Pancreas (tissue), 10 donors: ENCODE measurements around the gene TOX2. TPM values are rescaled to one million over a fixed set of nuclear protein-coding genes. Genes with fewer than 3 reads are reported as not detected.

Experiments
- ATAC-seq, 4 donors: fragments of 200-7000 bp; cut with Tn5 transposase; one replicate each; pipeline versions ENCODE4 v1.8.0 to v1.9.1; 2020; ENCODE audit warnings: mild to moderate bottlenecking in 4 of 4, moderate library complexity in 4 of 4
- DNase-seq, 6 donors: peaks; one replicate each; pipeline ENCODE4 v3.0.0-alpha.2; 2020
- FAIRE-seq: peaks from 2 replicates; lab custom pipeline; 2012; peaks lifted over from hg19 to GRCh38; lab: Jason Lieb, UNC
- H3K27ac ChIP-seq, 4 donors: fragments of 200-600 bp; sonication (generic); 1 replicate in 3 of 4; 2 replicates in 1 of 4; pipeline versions ENCODE4 v1.5.0 to v1.8.0; 2020
- H3K27me3 ChIP-seq, 4 donors: fragments of 200-600 bp; one replicate each; pipeline ENCODE4 v1.8.0; 2021
- H3K36me3 ChIP-seq, 3 donors: fragments of 200-600 bp; sonication (generic) in 1 of 3; one replicate each; pipeline versions ENCODE4 v1.5.0 to v1.8.0; 2020 to 2021
- H3K4me1 ChIP-seq, 3 donors: fragments of 200-600 bp; one replicate each; pipeline ENCODE4 v1.8.0; 2021
- H3K4me3 ChIP-seq, 4 donors: fragments of 200-600 bp; sonication (generic) in 2 of 4; one replicate each; pipeline versions ENCODE4 v1.5.0 to v1.8.0; 2020 to 2021
- H3K9me3 ChIP-seq, 4 donors: fragments of 200-600 bp; one replicate each; pipeline ENCODE4 v1.8.0; 2021
- CTCF ChIP-seq, 4 donors: fragments of 200-600 bp; sonication (generic) in 3 of 4; IDR thresholded peaks; one replicate each; pipeline versions ENCODE4 v1.5.0 to v1.8.0; 2021; ENCODE audit warnings: antibody characterized with exemption in 4 of 4
- WGBS, 2 donors: extraction: QIAGEN DNeasy Blood & Tissue Kit; methylation state at CpG; one replicate each; pipeline ENCODE4 v1.1.7; 2013; 5-methylcytosine and 5-hydroxymethylcytosine counted together
- intact Hi-C, 3 donors: fragments of 100-400 bp; cut with DNase I; formaldehyde crosslinking; loops; one replicate each; pipeline versions ENCODE4 v1.11.1 to v1.14.2; 2022
- polyA plus RNA-seq, 2 donors: library from polyadenylated mRNA; stranded (reverse); fragments of 200-250 nt; gene quantifications; one replicate each; pipeline ENCODE4 v1.2.3, GENCODE V29; 2013
- total RNA-seq, 6 donors: library from RNA; stranded (reverse); fragmentation: NEBNext Ultra II Directional in 4 of 6; extraction: Animal tissue kit (Norgen Biotek cat#: 25700) in 4 of 6; gene quantifications; one replicate each; pipeline versions ENCODE4 v1.2.1 to v1.2.4, GENCODE V29; 2021 to 2023
- donor health status: healthy with polysubstance abuse.
- donor health status: DM: no; HTN: no; CAD: no; lungs with moderate emphysema.
- donor health status: DM: no; HTN: no; CAD: no.
- donor health status: control.
- donor health status: control.
- donor health status: Bipolar disorder and iron deficiency.
- donor health status: DM: yes; HTN: yes; CAD: no.
- donor health status: DM: no; HTN: no; CAD: no.
- donor health status: DM: no; HTN: no; CAD: no.
- donor health status: DM: yes; HTN: yes; CAD: no.

TOX2 gene
- total and polyA plus RNA-seq, 8 donors = 0.24 to 2.3 (median 0.90) TPM

GRCh38 chr20:44019638-44020335 lies 105.1 kb downstream of the TOX2 start:
- Histone ChIP-seq H3K4me1 (no peaks in the 10 kb centered on the region), H3K4me3 (no peak overlapping the region), H3K9me3 (no peaks in the 10 kb centered on the region), H3K27me3 (no peaks in the 10 kb centered on the region), H3K27ac (no peak overlapping the region), H3K36me3 (no peaks in the 10 kb centered on the region)
- intact Hi-C loops = no loop called here
- 40 to 49% methylated on average over 13 of the region's 13 CpGs for WGBS, 2 donors
- TF ChIP-seq CTCF (IDR thresholded peaks at IDR 0.05) = no peak
- DNase-seq = peak in 1 of 6 donors; percentile 23
- no peak for FAIRE-seq
- ATAC-seq = no peak

- DNase-seq (no peak), ATAC-seq (no peak), FAIRE-seq (no peak)
- H3K4me3 ChIP-seq = no peak overlapping the region
- no peaks in the 10 kb centered on the region for H3K36me3 ChIP-seq
- H3K27me3 ChIP-seq = no peaks in the 10 kb centered on the region
- no peaks in the 10 kb centered on the region for H3K9me3 ChIP-seq
- 54 to 68% methylated on average over 12 of the region's 12 CpGs for WGBS, 2 donors
- TF ChIP-seq CTCF (IDR thresholded peaks at IDR 0.05) = no peak
- H3K27ac ChIP-seq = no peak overlapping the region
- intact Hi-C loops = no loop called here
- no peaks in the 10 kb centered on the region for H3K4me1 ChIP-seq
Measured at GRCh38 chr20:44020406-44021148, 105.9 kb downstream of the TOX2 start.

GRCh38 chr20:44021186-44021585 lies 106.5 kb downstream of the TOX2 start:
- Histone ChIP-seq H3K27me3 (no peaks in the 10 kb centered on the region), H3K4me3 (no peak overlapping the region), H3K9me3 (no peaks in the 10 kb centered on the region), H3K36me3 (no peaks in the 10 kb centered on the region), H3K27ac (no peak overlapping the region), H3K4me1 (no peaks in the 10 kb centered on the region)
- FAIRE-seq (no peak), ATAC-seq (no peak), DNase-seq (no peak)
- intact Hi-C loops = no loop called here
- 74 to 88% methylated on average over 6 of the region's 6 CpGs for WGBS, 2 donors
- TF ChIP-seq CTCF (IDR thresholded peaks at IDR 0.05) = no peak

GRCh38 chr20:44021900-44022299 lies 107.2 kb downstream of the TOX2 start:
- no peak for FAIRE-seq
- Histone ChIP-seq H3K4me1 (no peaks in the 10 kb centered on the region), H3K36me3 (no peaks in the 10 kb centered on the region), H3K9me3 (no peaks in the 10 kb centered on the region), H3K4me3 (no peak overlapping the region), H3K27me3 (no peaks in the 10 kb centered on the region), H3K27ac (no peak overlapping the region)
- TF ChIP-seq CTCF (IDR thresholded peaks at IDR 0.05) = no peak
- intact Hi-C loops = no loop called here
- 83 to 85% methylated on average over 10 of the region's 10 CpGs for WGBS, 2 donors
- DNase-seq = no peak
- ATAC-seq = no peak

- H3K4me1 ChIP-seq = no peaks in the 10 kb centered on the region
- no peak for TF ChIP-seq CTCF (IDR thresholded peaks at IDR 0.05)
- WGBS, 2 donors = 51 to 56% methylated on average over 2 of the region's 2 CpGs
- no peaks in the 10 kb centered on the region for H3K36me3 ChIP-seq
- no peaks in the 10 kb centered on the region for H3K9me3 ChIP-seq
- no peaks in the 10 kb centered on the region for H3K27me3 ChIP-seq
- H3K27ac ChIP-seq = no peak overlapping the region
- FAIRE-seq (no peak), ATAC-seq (no peak), DNase-seq (no peak)
- no peak overlapping the region for H3K4me3 ChIP-seq
- intact Hi-C loops = no loop called here
Measured at GRCh38 chr20:44022464-44022863, 107.8 kb downstream of the TOX2 start.
